ENCODE results near the gene GCN1.

DNA sequence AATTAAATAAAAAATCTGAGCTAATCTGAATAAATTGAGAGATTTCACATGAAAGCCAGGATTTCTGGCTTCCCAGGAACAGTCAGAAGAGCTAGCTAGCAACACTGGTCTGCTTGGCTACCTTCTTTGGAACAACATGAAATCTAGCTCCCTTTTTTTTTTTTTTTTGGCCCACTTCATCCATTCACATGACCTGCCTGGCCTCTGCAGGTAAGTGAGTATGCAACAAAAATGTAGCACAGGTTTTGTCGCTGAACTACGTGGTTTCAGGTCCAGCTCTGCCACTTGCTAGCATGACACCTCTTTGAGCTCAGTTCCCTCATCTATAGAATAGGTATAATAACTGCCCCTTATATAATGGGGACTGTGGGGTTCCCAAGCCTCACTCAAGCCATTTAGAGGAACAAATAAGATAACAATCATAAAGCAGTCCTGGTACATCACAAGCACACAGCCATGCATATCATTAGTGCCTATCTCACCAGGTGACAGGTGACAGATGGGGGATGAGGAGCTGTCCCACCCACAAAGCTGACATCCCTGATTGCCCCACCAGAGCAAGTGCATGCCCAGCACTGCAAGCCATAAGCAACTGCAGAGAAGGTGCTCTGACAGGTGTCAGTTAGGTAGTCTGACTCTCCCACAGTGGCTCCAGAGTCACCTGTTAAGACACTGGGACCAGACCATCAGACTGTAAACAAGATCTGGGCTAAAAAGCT is 45.4 kb upstream of the GCN1 start:
- TF ChIP-seq, protein P1, sequence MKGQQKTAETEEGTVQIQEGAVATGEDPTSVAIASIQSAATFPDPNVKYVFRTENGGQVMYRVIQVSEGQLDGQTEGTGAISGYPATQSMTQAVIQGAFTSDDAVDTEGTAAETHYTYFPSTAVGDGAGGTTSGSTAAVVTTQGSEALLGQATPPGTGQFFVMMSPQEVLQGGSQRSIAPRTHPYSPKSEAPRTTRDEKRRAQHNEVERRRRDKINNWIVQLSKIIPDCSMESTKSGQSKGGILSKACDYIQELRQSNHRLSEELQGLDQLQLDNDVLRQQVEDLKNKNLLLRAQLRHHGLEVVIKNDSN (CRISPR knock-in tag; IDR thresholded peaks at IDR 0.05), result no peak
- TF ChIP-seq, protein P2, sequence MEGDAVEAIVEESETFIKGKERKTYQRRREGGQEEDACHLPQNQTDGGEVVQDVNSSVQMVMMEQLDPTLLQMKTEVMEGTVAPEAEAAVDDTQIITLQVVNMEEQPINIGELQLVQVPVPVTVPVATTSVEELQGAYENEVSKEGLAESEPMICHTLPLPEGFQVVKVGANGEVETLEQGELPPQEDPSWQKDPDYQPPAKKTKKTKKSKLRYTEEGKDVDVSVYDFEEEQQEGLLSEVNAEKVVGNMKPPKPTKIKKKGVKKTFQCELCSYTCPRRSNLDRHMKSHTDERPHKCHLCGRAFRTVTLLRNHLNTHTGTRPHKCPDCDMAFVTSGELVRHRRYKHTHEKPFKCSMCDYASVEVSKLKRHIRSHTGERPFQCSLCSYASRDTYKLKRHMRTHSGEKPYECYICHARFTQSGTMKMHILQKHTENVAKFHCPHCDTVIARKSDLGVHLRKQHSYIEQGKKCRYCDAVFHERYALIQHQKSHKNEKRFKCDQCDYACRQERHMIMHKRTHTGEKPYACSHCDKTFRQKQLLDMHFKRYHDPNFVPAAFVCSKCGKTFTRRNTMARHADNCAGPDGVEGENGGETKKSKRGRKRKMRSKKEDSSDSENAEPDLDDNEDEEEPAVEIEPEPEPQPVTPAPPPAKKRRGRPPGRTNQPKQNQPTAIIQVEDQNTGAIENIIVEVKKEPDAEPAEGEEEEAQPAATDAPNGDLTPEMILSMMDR (IDR thresholded peaks at IDR 0.05), result no peak
- no peak for TF ChIP-seq NFYB (CRISPR knock-in tag; conservative IDR thresholded peaks at IDR 0.05; ENCODE audit: low read depth)
- TF ChIP-seq, protein P3, sequence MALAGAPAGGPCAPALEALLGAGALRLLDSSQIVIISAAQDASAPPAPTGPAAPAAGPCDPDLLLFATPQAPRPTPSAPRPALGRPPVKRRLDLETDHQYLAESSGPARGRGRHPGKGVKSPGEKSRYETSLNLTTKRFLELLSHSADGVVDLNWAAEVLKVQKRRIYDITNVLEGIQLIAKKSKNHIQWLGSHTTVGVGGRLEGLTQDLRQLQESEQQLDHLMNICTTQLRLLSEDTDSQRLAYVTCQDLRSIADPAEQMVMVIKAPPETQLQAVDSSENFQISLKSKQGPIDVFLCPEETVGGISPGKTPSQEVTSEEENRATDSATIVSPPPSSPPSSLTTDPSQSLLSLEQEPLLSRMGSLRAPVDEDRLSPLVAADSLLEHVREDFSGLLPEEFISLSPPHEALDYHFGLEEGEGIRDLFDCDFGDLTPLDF (CRISPR knock-in tag; IDR thresholded peaks at IDR 0.05), result no peak
- no peak for TF ChIP-seq TCF7 (CRISPR knock-in tag; IDR thresholded peaks at IDR 0.05; ENCODE audit: low read depth)
- TF ChIP-seq, protein P4, sequence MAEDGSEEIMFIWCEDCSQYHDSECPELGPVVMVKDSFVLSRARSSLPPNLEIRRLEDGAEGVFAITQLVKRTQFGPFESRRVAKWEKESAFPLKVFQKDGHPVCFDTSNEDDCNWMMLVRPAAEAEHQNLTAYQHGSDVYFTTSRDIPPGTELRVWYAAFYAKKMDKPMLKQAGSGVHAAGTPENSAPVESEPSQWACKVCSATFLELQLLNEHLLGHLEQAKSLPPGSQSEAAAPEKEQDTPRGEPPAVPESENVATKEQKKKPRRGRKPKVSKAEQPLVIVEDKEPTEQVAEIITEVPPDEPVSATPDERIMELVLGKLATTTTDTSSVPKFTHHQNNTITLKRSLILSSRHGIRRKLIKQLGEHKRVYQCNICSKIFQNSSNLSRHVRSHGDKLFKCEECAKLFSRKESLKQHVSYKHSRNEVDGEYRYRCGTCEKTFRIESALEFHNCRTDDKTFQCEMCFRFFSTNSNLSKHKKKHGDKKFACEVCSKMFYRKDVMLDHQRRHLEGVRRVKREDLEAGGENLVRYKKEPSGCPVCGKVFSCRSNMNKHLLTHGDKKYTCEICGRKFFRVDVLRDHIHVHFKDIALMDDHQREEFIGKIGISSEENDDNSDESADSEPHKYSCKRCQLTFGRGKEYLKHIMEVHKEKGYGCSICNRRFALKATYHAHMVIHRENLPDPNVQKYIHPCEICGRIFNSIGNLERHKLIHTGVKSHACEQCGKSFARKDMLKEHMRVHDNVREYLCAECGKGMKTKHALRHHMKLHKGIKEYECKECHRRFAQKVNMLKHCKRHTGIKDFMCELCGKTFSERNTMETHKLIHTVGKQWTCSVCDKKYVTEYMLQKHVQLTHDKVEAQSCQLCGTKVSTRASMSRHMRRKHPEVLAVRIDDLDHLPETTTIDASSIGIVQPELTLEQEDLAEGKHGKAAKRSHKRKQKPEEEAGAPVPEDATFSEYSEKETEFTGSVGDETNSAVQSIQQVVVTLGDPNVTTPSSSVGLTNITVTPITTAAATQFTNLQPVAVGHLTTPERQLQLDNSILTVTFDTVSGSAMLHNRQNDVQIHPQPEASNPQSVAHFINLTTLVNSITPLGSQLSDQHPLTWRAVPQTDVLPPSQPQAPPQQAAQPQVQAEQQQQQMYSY (CRISPR knock-in tag; IDR thresholded peaks at IDR 0.05), result no peak
- TF ChIP-seq, protein P5, sequence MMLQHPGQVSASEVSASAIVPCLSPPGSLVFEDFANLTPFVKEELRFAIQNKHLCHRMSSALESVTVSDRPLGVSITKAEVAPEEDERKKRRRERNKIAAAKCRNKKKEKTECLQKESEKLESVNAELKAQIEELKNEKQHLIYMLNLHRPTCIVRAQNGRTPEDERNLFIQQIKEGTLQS (CRISPR knock-in tag; conservative IDR thresholded peaks at IDR 0.05), result no peak
- TF ChIP-seq OVOL2 (CRISPR knock-in tag; IDR thresholded peaks at IDR 0.05; ENCODE audit: borderline replicate concordance), result no peak
- TF ChIP-seq, protein P6, sequence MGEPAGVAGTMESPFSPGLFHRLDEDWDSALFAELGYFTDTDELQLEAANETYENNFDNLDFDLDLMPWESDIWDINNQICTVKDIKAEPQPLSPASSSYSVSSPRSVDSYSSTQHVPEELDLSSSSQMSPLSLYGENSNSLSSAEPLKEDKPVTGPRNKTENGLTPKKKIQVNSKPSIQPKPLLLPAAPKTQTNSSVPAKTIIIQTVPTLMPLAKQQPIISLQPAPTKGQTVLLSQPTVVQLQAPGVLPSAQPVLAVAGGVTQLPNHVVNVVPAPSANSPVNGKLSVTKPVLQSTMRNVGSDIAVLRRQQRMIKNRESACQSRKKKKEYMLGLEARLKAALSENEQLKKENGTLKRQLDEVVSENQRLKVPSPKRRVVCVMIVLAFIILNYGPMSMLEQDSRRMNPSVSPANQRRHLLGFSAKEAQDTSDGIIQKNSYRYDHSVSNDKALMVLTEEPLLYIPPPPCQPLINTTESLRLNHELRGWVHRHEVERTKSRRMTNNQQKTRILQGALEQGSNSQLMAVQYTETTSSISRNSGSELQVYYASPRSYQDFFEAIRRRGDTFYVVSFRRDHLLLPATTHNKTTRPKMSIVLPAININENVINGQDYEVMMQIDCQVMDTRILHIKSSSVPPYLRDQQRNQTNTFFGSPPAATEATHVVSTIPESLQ (CRISPR knock-in tag; IDR thresholded peaks at IDR 0.05), result no peak
